Measurements from ENCODE around the gene VWA3B.

DNA sequence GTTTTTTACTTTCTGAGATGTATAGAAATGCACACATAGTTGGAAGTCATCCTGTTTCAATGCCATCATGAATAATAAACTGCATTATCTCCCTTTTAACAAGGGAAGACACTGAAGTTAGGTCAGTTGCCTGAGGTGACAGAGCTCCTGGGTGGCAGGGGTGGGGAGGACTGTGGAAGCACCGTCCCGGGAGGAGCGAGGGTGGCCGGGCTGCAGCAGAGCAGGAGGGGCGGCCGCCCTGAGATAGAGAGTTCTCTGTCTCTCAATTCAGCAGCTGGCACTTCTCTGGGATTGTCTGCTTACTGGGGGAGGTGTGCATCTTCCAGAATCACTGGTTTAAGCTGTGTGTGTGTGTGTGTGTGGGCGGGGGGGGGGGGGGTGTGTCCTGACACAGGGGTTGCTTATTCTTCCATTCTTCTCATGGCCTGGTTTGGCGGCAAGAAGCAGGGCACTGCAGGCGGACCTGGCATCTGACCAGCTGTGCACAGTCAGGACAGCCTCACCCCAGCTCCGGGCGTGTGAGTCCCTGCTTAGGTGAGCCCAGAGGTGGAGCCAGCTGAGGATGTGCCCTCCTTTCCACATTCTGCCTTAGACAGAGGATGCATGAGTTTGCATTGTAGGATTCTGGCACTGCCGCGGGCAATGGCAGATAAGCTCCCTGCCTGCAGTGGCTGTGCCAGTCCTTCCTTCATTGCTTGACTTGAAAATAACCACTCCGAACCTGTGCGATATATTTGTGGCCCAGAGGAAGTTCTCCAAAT, 40.4 kb downstream of the VWA3B start:
- no peak for TF ChIP-seq EZH2 (IDR thresholded peaks at IDR 0.05; ENCODE audit: borderline replicate concordance)
- no peak for TF ChIP-seq CTCF (IDR thresholded peaks at IDR 0.05; ENCODE audit: poor library complexity)
